ENCODE results near the gene SLC25A43.

SLC25A43 gene

DNA sequence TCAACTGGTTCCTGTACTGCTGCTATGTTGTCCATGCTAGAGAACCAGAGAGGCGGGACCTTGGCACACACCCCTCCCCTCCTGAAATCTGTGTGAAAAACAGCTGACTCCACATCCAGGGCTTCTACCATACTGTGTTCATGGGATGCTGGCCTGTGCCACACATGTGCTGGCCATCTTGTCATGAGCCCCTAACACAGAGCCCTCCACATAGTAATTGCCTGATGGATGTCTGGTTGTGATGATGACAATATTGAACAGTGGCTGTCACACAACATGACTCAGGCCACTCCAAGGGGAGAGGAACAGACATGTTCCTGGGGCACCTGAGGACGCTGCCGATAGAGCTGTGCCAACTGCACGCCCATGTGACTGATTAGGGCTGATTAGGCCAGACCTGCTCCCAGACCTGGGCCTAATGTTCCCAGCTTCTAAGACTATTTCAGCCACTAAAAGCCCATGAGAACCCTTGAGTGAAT, 82.2 kb downstream of the SLC25A43 start:
- no peak overlapping the region for H3K4me2 ChIP-seq (ENCODE audit: low read length)
- H2AFZ ChIP-seq (ENCODE audit: insufficient read depth, low read length, poor library complexity), result no peak overlapping the region
- H3K79me2 ChIP-seq (ENCODE audit: control insufficient read depth, insufficient read depth, low read length, poor library complexity), result no peaks in the 10 kb centered on the region
- no peaks in the 10 kb centered on the region for H3K79me1 ChIP-seq (ENCODE audit: low read length)
- H3K4me1 ChIP-seq (ENCODE audit: control insufficient read depth in 1 of 2, insufficient read depth in 2 of 2, low read length in 2 of 2), result peaks cover 2 to 5% of the 10 kb centered on the region in 2 experiments
- no peak overlapping the region for H4K91ac ChIP-seq (ENCODE audit: low read depth, low read length)
- no peak overlapping the region for H3K18ac ChIP-seq (ENCODE audit: low read length)
- no peak overlapping the region for H2AK5ac ChIP-seq (ENCODE audit: low read length)
- H3K9ac ChIP-seq (ENCODE audit: low read length), result no peak overlapping the region
- no peak for DNase-seq
- no peak overlapping the region for H3K14ac ChIP-seq (ENCODE audit: low read length)
- H3K23ac ChIP-seq (ENCODE audit: low read length), result no peak overlapping the region
- no peak overlapping the region for H2BK120ac ChIP-seq (ENCODE audit: insufficient read depth, low read length, poor library complexity)
- H4K8ac ChIP-seq (ENCODE audit: low read depth, low read length), result no peak overlapping the region
- H2BK5ac ChIP-seq (ENCODE audit: low read depth, low read length, poor library complexity), result no peak overlapping the region
- no peak overlapping the region for H3K4me3 ChIP-seq (ENCODE audit: low read depth, low read length)
- WGBS (ENCODE audit: extremely low coverage, insufficient coverage, insufficient read length), result no CpG with 5 or more reads among the region's 4 CpGs
- H4K12ac ChIP-seq (ENCODE audit: low read depth, low read length), result no peak overlapping the region
- H3K9me3 ChIP-seq (ENCODE audit: insufficient read depth, low read depth, low read length), result no peaks in the 10 kb centered on the region
- no peak overlapping the region for H3K27ac ChIP-seq (ENCODE audit: low read depth, low read length)
- H3K4ac ChIP-seq (ENCODE audit: low read depth, low read length), result no peak overlapping the region
- H3K27me3 ChIP-seq (ENCODE audit: insufficient read depth, low read length), result no peaks in the 10 kb centered on the region
- H3K36me3 ChIP-seq (ENCODE audit: control insufficient read depth in 1 of 2, insufficient read depth in 2 of 2, low read length in 2 of 2), result no peaks in the 10 kb centered on the region
- no peak overlapping the region for H2BK12ac ChIP-seq (ENCODE audit: low read length)

DNA sequence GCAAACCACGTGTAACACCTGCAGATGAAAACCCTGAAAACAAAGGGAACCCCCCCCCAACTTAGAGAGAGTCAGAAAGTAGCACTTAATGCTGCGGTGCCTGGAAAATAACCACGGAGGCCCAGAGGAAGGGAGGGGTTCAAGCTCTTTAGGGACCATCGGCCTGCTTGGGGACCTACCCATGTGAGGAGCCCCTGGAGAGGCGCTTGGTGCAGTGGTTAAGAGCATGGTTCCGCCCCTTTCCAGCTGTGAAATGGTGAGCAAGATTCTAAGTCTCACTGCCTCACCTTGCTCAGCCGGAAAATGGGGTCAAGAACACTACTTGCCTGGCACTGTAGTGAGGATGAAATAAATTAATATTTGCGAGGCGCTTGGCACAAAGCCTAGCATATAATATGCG, 82.9 kb downstream of the SLC25A43 start:
- no peaks in the 10 kb centered on the region for H3K27me3 ChIP-seq (ENCODE audit: insufficient read depth, low read length)
- H3K23ac ChIP-seq (ENCODE audit: low read length), result no peak overlapping the region
- no peaks in the 10 kb centered on the region for H3K9me3 ChIP-seq (ENCODE audit: insufficient read depth, low read depth, low read length)
- no peak overlapping the region for H4K12ac ChIP-seq (ENCODE audit: low read depth, low read length)
- H2AK5ac ChIP-seq (ENCODE audit: low read length), result no peak overlapping the region
- no peak overlapping the region for H3K4ac ChIP-seq (ENCODE audit: low read depth, low read length)
- no peak overlapping the region for H3K18ac ChIP-seq (ENCODE audit: low read length)
- no peak overlapping the region for H2BK120ac ChIP-seq (ENCODE audit: insufficient read depth, low read length, poor library complexity)
- H3K79me1 ChIP-seq (ENCODE audit: low read length), result no peaks in the 10 kb centered on the region
- no peak for DNase-seq
- no peak overlapping the region for H2BK5ac ChIP-seq (ENCODE audit: low read depth, low read length, poor library complexity)
- no peak overlapping the region for H4K91ac ChIP-seq (ENCODE audit: low read depth, low read length)
- no peaks in the 10 kb centered on the region for H3K36me3 ChIP-seq (ENCODE audit: control insufficient read depth in 1 of 2, insufficient read depth in 2 of 2, low read length in 2 of 2)
- H3K14ac ChIP-seq (ENCODE audit: low read length), result no peak overlapping the region
- H2AFZ ChIP-seq (ENCODE audit: insufficient read depth, low read length, poor library complexity), result peak overlapping the region; percentile 39
- no peak overlapping the region for H3K4me3 ChIP-seq (ENCODE audit: low read depth, low read length)
- H3K79me2 ChIP-seq (ENCODE audit: control insufficient read depth, insufficient read depth, low read length, poor library complexity), result no peaks in the 10 kb centered on the region
- H3K9ac ChIP-seq (ENCODE audit: low read length), result no peak overlapping the region
- H3K4me2 ChIP-seq (ENCODE audit: low read length), result peak overlapping the region; percentile 64
- H3K4me1 ChIP-seq (ENCODE audit: control insufficient read depth in 1 of 2, insufficient read depth in 2 of 2, low read length in 2 of 2), result peaks cover 2 to 5% of the 10 kb centered on the region in 2 experiments
- no peak overlapping the region for H4K8ac ChIP-seq (ENCODE audit: low read depth, low read length)
- no CpG with 5 or more reads among the region's 10 CpGs for WGBS (ENCODE audit: extremely low coverage, insufficient coverage, insufficient read length)
- H2BK12ac ChIP-seq (ENCODE audit: low read length), result no peak overlapping the region
- no peak overlapping the region for H3K27ac ChIP-seq (ENCODE audit: low read depth, low read length)

DNA sequence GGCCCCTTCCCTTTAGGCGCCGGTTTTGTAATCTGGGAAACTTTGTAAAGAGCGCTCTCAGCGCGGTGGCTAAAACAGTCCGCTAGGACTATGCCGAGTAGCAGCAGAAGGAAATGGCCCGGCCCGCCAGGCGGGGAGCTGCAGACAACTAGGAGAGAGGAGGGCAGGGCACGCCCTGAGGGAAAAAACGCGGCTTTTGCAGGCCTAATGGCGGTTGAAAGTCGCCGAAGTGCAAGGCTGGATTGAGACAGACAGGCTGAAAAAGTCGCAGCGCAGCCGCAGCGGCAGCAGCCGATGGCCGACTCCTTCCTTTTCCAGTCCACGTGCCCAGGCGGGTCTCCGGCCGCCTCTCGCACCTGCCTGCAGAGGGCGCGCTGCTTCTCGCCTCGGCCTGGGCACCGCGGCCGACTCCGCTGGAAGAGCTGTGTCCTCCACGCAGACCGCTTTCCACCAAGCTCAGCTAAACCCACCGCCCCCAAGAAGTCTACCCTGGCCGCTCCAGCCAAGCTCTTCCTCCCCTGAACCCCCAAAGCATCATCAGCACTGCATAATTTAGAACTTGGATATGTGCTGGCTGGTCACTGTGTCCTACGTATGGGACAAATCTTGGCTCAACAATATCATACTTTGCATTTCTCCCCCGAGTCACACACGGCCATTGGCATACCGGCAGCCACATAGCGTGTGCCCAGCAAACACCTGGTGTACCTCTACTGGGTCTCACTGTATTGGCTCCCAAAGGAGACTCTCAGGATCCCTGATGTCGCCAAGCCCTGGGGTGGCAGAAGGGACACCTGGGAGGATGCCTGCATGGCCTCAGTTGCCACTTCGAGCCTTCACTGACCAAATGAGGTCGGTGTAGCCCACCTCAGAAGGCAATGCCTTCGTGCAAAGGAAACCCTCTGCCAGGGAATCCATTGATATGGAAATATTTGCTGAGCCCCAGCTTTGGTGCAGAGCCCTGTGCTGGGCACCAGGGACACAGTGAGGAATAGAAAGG, 83.6 kb downstream of the SLC25A43 start:
- no CpG with 5 or more reads among the region's 48 CpGs for WGBS (ENCODE audit: extremely low coverage, insufficient coverage, insufficient read length)
- peak overlapping the region; percentile 39 for H2AFZ ChIP-seq (ENCODE audit: insufficient read depth, low read length, poor library complexity)
- H3K4me1 ChIP-seq (ENCODE audit: control insufficient read depth in 1 of 2, insufficient read depth in 2 of 2, low read length in 2 of 2), result peaks cover 2 to 5% of the 10 kb centered on the region in 2 experiments
- no peak overlapping the region for H3K9ac ChIP-seq (ENCODE audit: low read length)
- H2BK5ac ChIP-seq (ENCODE audit: low read depth, low read length, poor library complexity), result no peak overlapping the region
- H2AK5ac ChIP-seq (ENCODE audit: low read length), result no peak overlapping the region
- no peaks in the 10 kb centered on the region for H3K79me2 ChIP-seq (ENCODE audit: control insufficient read depth, insufficient read depth, low read length, poor library complexity)
- no peak overlapping the region for H3K4me3 ChIP-seq (ENCODE audit: low read depth, low read length)
- H3K14ac ChIP-seq (ENCODE audit: low read length), result no peak overlapping the region
- no peaks in the 10 kb centered on the region for H3K79me1 ChIP-seq (ENCODE audit: low read length)
- H3K36me3 ChIP-seq (ENCODE audit: control insufficient read depth in 1 of 2, insufficient read depth in 2 of 2, low read length in 2 of 2), result no peaks in the 10 kb centered on the region
- no peak overlapping the region for H2BK12ac ChIP-seq (ENCODE audit: low read length)
- no peaks in the 10 kb centered on the region for H3K9me3 ChIP-seq (ENCODE audit: insufficient read depth, low read depth, low read length)
- H3K18ac ChIP-seq (ENCODE audit: low read length), result no peak overlapping the region
- H4K8ac ChIP-seq (ENCODE audit: low read depth, low read length), result no peak overlapping the region
- peak overlapping the region; percentile 44 for H3K27ac ChIP-seq (ENCODE audit: low read depth, low read length)
- no peak overlapping the region for H2BK120ac ChIP-seq (ENCODE audit: insufficient read depth, low read length, poor library complexity)
- H3K27me3 ChIP-seq (ENCODE audit: insufficient read depth, low read length), result no peaks in the 10 kb centered on the region
- H3K4ac ChIP-seq (ENCODE audit: low read depth, low read length), result no peak overlapping the region
- no peak overlapping the region for H3K23ac ChIP-seq (ENCODE audit: low read length)
- no peak overlapping the region for H4K91ac ChIP-seq (ENCODE audit: low read depth, low read length)
- H3K4me2 ChIP-seq (ENCODE audit: low read length), result peak overlapping the region; percentile 64
- DNase-seq, result peak; percentile 79 to 80
- H4K12ac ChIP-seq (ENCODE audit: low read depth, low read length), result no peak overlapping the region

DNA sequence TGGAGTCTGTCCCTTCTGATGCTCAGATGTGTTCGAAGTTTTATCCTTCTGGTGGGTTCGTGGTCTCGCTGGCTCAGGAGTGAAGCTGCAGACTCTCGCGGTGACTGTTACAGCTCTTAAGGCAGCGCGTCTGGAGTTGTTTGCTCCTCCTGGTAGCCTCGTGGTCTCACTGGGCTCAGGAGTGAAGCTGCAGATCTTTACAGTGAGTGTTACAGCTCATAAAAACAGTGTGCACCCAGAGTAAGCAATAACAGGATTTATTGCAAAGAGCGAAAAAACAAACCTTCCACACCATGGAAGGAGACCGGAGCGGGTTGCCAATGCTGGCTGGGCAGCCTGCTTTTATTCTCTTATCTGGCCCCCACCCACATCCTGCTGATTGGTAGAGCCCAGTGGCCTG, 87.6 kb downstream of the SLC25A43 start:
- H2BK120ac ChIP-seq (ENCODE audit: insufficient read depth, low read length, poor library complexity), result no peak overlapping the region
- H3K79me1 ChIP-seq (ENCODE audit: low read length), result no peaks in the 10 kb centered on the region
- no peak overlapping the region for H4K8ac ChIP-seq (ENCODE audit: low read depth, low read length)
- no peaks in the 10 kb centered on the region for H3K9me3 ChIP-seq (ENCODE audit: insufficient read depth, low read depth, low read length)
- DNase-seq, result no peak
- no peak overlapping the region for H4K91ac ChIP-seq (ENCODE audit: low read depth, low read length)
- WGBS (ENCODE audit: extremely low coverage, insufficient coverage, insufficient read length), result no CpG with 5 or more reads among the region's 11 CpGs
- no peak overlapping the region for H3K27ac ChIP-seq (ENCODE audit: low read depth, low read length)
- no peak overlapping the region for H3K18ac ChIP-seq (ENCODE audit: low read length)
- no peak overlapping the region for H2AFZ ChIP-seq (ENCODE audit: insufficient read depth, low read length, poor library complexity)
- H4K12ac ChIP-seq (ENCODE audit: low read depth, low read length), result no peak overlapping the region
- no peak overlapping the region for H3K4ac ChIP-seq (ENCODE audit: low read depth, low read length)
- no peaks in the 10 kb centered on the region for H3K27me3 ChIP-seq (ENCODE audit: insufficient read depth, low read length)
- no peak overlapping the region for H3K14ac ChIP-seq (ENCODE audit: low read length)
- H3K36me3 ChIP-seq (ENCODE audit: control insufficient read depth in 1 of 2, insufficient read depth in 2 of 2, low read length in 2 of 2), result no peaks in the 10 kb centered on the region
- no peak overlapping the region for H3K4me2 ChIP-seq (ENCODE audit: low read length)
- H2BK12ac ChIP-seq (ENCODE audit: low read length), result no peak overlapping the region
- no peak overlapping the region for H2AK5ac ChIP-seq (ENCODE audit: low read length)
- no peak overlapping the region for H2BK5ac ChIP-seq (ENCODE audit: low read depth, low read length, poor library complexity)
- peaks cover 2% of the 10 kb centered on the region in 2 experiments for H3K4me1 ChIP-seq (ENCODE audit: control insufficient read depth in 1 of 2, insufficient read depth in 2 of 2, low read length in 2 of 2)
- no peaks in the 10 kb centered on the region for H3K79me2 ChIP-seq (ENCODE audit: control insufficient read depth, insufficient read depth, low read length, poor library complexity)
- H3K23ac ChIP-seq (ENCODE audit: low read length), result no peak overlapping the region
- no peak overlapping the region for H3K9ac ChIP-seq (ENCODE audit: low read length)
- no peak overlapping the region for H3K4me3 ChIP-seq (ENCODE audit: low read depth, low read length)
